ENCODE measurements around the gene INTS3.
"Not testable (repeated sequence)": the region's sequence is repeated elsewhere in the genome, so short reads cannot be mapped to it uniquely, and the experiment has no call there.

INTS3 gene

GRCh38 chr1:153775458-153776327 is 47.8 kb downstream of the INTS3 start:
- no peak for TF ChIP-seq Cebpa-rat (IDR thresholded peaks at IDR 0.05)
- peak overlapping the region; percentile 96 for H3K4me2 ChIP-seq
- peaks cover 34% of the 10 kb centered on the region for H3K36me3 ChIP-seq
- peak overlapping the region; percentile 93 for H3K9ac ChIP-seq
- H3K9me3 ChIP-seq: no peaks in the 10 kb centered on the region
- peak overlapping the region; percentile 83 for H3K4me3 ChIP-seq
- peaks cover 70% of the 10 kb centered on the region for H3K4me1 ChIP-seq
- H3K27me3 ChIP-seq: no peaks in the 10 kb centered on the region
- H4K20me1 ChIP-seq: no peaks in the 10 kb centered on the region
- H3K27ac ChIP-seq: peak overlapping the region; percentile 100

- Histone ChIP-seq H4K20me1 (no peaks in the 10 kb centered on the region), H3K9me3 (no peaks in the 10 kb centered on the region), H3K36me3 (peaks cover 34% of the 10 kb centered on the region), H3K27ac (peak overlapping the region; percentile 100), H3K4me1 (peaks cover 67% of the 10 kb centered on the region), H3K4me2 (peak overlapping the region; percentile 96), H3K27me3 (no peaks in the 10 kb centered on the region), H3K9ac (peak overlapping the region; percentile 93), H3K4me3 (peak overlapping the region; percentile 83)
- TF ChIP-seq Cebpa-rat (IDR thresholded peaks at IDR 0.05): no peak
These were observed 48.5 kb downstream of the INTS3 start for GRCh38 chr1:153776352-153776751.

GRCh38 chr1:153776845-153777370 is 49.1 kb downstream of the INTS3 start:
- peak overlapping the region; percentile 93 for H3K9ac ChIP-seq
- H3K27me3 ChIP-seq: no peaks in the 10 kb centered on the region
- H3K4me1 ChIP-seq: peaks cover 62% of the 10 kb centered on the region
- TF ChIP-seq Cebpa-rat (IDR thresholded peaks at IDR 0.05): no peak
- H3K4me2 ChIP-seq: peak overlapping the region; percentile 96
- no peaks in the 10 kb centered on the region for H3K9me3 ChIP-seq
- peaks cover 34% of the 10 kb centered on the region for H3K36me3 ChIP-seq
- peak overlapping the region; percentile 100 for H3K27ac ChIP-seq
- peak overlapping the region; percentile 83 for H3K4me3 ChIP-seq
- H4K20me1 ChIP-seq: no peaks in the 10 kb centered on the region

GRCh38 chr1:153777648-153778047 is 49.8 kb downstream of the INTS3 start:
- H3K9ac ChIP-seq: no peak overlapping the region
- no peaks in the 10 kb centered on the region for H3K9me3 ChIP-seq
- TF ChIP-seq Cebpa-rat (IDR thresholded peaks at IDR 0.05): no peak
- no peaks in the 10 kb centered on the region for H4K20me1 ChIP-seq
- H3K4me2 ChIP-seq: peak overlapping the region; percentile 96
- H3K27ac ChIP-seq: peak overlapping the region; percentile 100
- H3K4me3 ChIP-seq: no peak overlapping the region
- no peaks in the 10 kb centered on the region for H3K27me3 ChIP-seq
- H3K4me1 ChIP-seq: peaks cover 62% of the 10 kb centered on the region
- peaks cover 28% of the 10 kb centered on the region for H3K36me3 ChIP-seq

- TF ChIP-seq Cebpa-rat (IDR thresholded peaks at IDR 0.05): no peak
- Histone ChIP-seq H3K4me1 (peaks cover 61% of the 10 kb centered on the region), H3K4me2 (peak overlapping the region; percentile 96), H3K4me3 (no peak overlapping the region), H4K20me1 (no peaks in the 10 kb centered on the region), H3K36me3 (peaks cover 26% of the 10 kb centered on the region), H3K27me3 (no peaks in the 10 kb centered on the region), H3K9ac (no peak overlapping the region), H3K9me3 (no peaks in the 10 kb centered on the region), H3K27ac (peak overlapping the region; percentile 100; the same call in 1 of the 2 replicates)
These were observed 50.4 kb downstream of the INTS3 start for GRCh38 chr1:153778051-153778823.

GRCh38 chr1:153778824-153779519 is 51.1 kb downstream of the INTS3 start:
- H3K4me3 ChIP-seq: no peak overlapping the region
- peaks cover 57% of the 10 kb centered on the region for H3K4me1 ChIP-seq
- H3K27me3 ChIP-seq: no peaks in the 10 kb centered on the region
- TF ChIP-seq Cebpa-rat (IDR thresholded peaks at IDR 0.05): no peak
- H3K9me3 ChIP-seq: no peaks in the 10 kb centered on the region
- H3K36me3 ChIP-seq: peaks cover 26% of the 10 kb centered on the region
- no peaks in the 10 kb centered on the region for H4K20me1 ChIP-seq
- H3K4me2 ChIP-seq: no peak overlapping the region
- no peak overlapping the region for H3K27ac ChIP-seq
- no peak overlapping the region for H3K9ac ChIP-seq

GRCh38 chr1:153779781-153780541 is 52.1 kb downstream of the INTS3 start:
- Histone ChIP-seq H3K9me3 (no peaks in the 10 kb centered on the region), H3K9ac (0 out of 2 replicates have a peak overlapping the region, but pooled peaks have one; percentile 34), H3K36me3 (peaks cover 26% of the 10 kb centered on the region), H3K4me2 (no peak overlapping the region), H3K27me3 (no peaks in the 10 kb centered on the region), H3K4me3 (no peak overlapping the region), H3K4me1 (peaks cover 56% of the 10 kb centered on the region), H3K27ac (peak overlapping the region; percentile 3; the same call in 1 of the 2 replicates), H4K20me1 (no peaks in the 10 kb centered on the region)
- no peak for TF ChIP-seq Cebpa-rat (IDR thresholded peaks at IDR 0.05)

- 0 out of 2 replicates have a peak overlapping the region, but pooled peaks have one; percentile 34 for H3K9ac ChIP-seq
- H4K20me1 ChIP-seq: no peaks in the 10 kb centered on the region
- no peak for TF ChIP-seq Cebpa-rat (IDR thresholded peaks at IDR 0.05)
- no peak overlapping the region for H3K4me3 ChIP-seq
- H3K4me1 ChIP-seq: peaks cover 59% of the 10 kb centered on the region
- no peaks in the 10 kb centered on the region for H3K9me3 ChIP-seq
- no peak overlapping the region for H3K4me2 ChIP-seq
- H3K27me3 ChIP-seq: no peaks in the 10 kb centered on the region
- peak overlapping the region; percentile 3; the same call in 1 of the 2 replicates for H3K27ac ChIP-seq
- peaks cover 26% of the 10 kb centered on the region for H3K36me3 ChIP-seq
These were observed 52.7 kb downstream of the INTS3 start for GRCh38 chr1:153780551-153780950.

- not testable (repeated sequence) for H4K20me1 ChIP-seq, H3K27me3 ChIP-seq, H3K9me3 ChIP-seq
- H3K27ac ChIP-seq: peak overlapping the region; percentile 91
- peak overlapping the region; percentile 69 for H3K4me3 ChIP-seq
- peaks cover 45% of the 10 kb centered on the region for H3K4me1 ChIP-seq
- H3K4me2 ChIP-seq: peak overlapping the region; percentile 76
- H3K36me3 ChIP-seq: peaks cover 26% of the 10 kb centered on the region
- H3K9ac ChIP-seq: peak overlapping the region; percentile 83
These were observed 54.8 kb downstream of the INTS3 start for GRCh38 chr1:153782648-153783047.

Measured in BLaER1 (cell line).